Non-pigmented ciliary epithelial cell (primary cell): ENCODE results near the gene PLCB3.

Experiments used
- DNase-seq: peaks from one replicate; pipeline ENCODE4 v3.0.0-alpha.2; 2010; ENCODE audit warnings: low read depth

The PLCB3 gene

GRCh38 chr11:64222651-64223000 is 28.7 kb upstream of the PLCB3 start:
- no peak for DNase-seq

GRCh38 chr11:64223001-64223651 is 28.2 kb upstream of the PLCB3 start:
- no peak for DNase-seq

- no peak for DNase-seq
Observed at GRCh38 chr11:64224151-64224890, 27.0 kb upstream of the PLCB3 start.

GRCh38 chr11:64224891-64225607 is 26.3 kb upstream of the PLCB3 start:
- no peak for DNase-seq

- no peak for DNase-seq
Observed at GRCh38 chr11:64225608-64226506, 25.5 kb upstream of the PLCB3 start, which contains the start of the genes NUDT22 and TRPT1. Gene NUDT22 (plus strand): TSS chr11:64226274. CDS start chr11:64226653, 379 bp downstream. Gene TRPT1 (minus strand): TSS chr11:64226186. CDS start chr11:64225860, 326 bp downstream.

GRCh38 chr11:64226507-64227051 is 24.8 kb upstream of the PLCB3 start:
- no peak for DNase-seq

- no peak for DNase-seq
Observed at GRCh38 chr11:64227405-64227956, 23.8 kb upstream of the PLCB3 start.

- DNase-seq, result no peak
Observed at GRCh38 chr11:64229090-64229743, 22.1 kb upstream of the PLCB3 start.

- no peak for DNase-seq
Observed at GRCh38 chr11:64229744-64230170, 21.6 kb upstream of the PLCB3 start.

- DNase-seq, result peak; percentile 30
Observed at GRCh38 chr11:64230171-64230984, 21.0 kb upstream of the PLCB3 start, which contains the start of gene DNAJC4. Gene DNAJC4 (plus strand): TSS chr11:64230548. CDS start chr11:64230855, 307 bp downstream.

- DNase-seq, result no peak
Observed at GRCh38 chr11:64230985-64231365, 20.4 kb upstream of the PLCB3 start.

GRCh38 chr11:64231546-64231945 is 19.8 kb upstream of the PLCB3 start:
- DNase-seq, result no peak

- no peak for DNase-seq
Observed at GRCh38 chr11:64232182-64232966, 19.0 kb upstream of the PLCB3 start.

GRCh38 chr11:64232967-64233315 is 18.4 kb upstream of the PLCB3 start:
- no peak for DNase-seq

- no peak for DNase-seq
Observed at GRCh38 chr11:64233913-64234586, 17.3 kb upstream of the PLCB3 start, which contains the start of gene VEGFB. Gene VEGFB (plus strand): TSS chr11:64234584. CDS start chr11:64234834, 250 bp downstream.

GRCh38 chr11:64234647-64235379 is 16.5 kb upstream of the PLCB3 start:
- DNase-seq, result no peak

GRCh38 chr11:64235437-64236161 is 15.7 kb upstream of the PLCB3 start:
- DNase-seq, result no peak
